ENCODE measurements around the gene LPP.

Gene LPP

GRCh38 chr3:188658606-188659005 lies 504.6 kb downstream of the LPP start:
- TF ChIP-seq, protein P1, sequence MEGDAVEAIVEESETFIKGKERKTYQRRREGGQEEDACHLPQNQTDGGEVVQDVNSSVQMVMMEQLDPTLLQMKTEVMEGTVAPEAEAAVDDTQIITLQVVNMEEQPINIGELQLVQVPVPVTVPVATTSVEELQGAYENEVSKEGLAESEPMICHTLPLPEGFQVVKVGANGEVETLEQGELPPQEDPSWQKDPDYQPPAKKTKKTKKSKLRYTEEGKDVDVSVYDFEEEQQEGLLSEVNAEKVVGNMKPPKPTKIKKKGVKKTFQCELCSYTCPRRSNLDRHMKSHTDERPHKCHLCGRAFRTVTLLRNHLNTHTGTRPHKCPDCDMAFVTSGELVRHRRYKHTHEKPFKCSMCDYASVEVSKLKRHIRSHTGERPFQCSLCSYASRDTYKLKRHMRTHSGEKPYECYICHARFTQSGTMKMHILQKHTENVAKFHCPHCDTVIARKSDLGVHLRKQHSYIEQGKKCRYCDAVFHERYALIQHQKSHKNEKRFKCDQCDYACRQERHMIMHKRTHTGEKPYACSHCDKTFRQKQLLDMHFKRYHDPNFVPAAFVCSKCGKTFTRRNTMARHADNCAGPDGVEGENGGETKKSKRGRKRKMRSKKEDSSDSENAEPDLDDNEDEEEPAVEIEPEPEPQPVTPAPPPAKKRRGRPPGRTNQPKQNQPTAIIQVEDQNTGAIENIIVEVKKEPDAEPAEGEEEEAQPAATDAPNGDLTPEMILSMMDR (IDR thresholded peaks at IDR 0.05; ENCODE audit: low read depth, low read length, missing control alignments): no peak
- in situ Hi-C loops (cut with HindIII; ENCODE audit: low sequenced_read_pairs): no loop called here
- no peak for DNase-seq (ENCODE audit: low read depth)
- H3K4me3 ChIP-seq (ENCODE audit: low read depth, low read length): no peak overlapping the region

DNA sequence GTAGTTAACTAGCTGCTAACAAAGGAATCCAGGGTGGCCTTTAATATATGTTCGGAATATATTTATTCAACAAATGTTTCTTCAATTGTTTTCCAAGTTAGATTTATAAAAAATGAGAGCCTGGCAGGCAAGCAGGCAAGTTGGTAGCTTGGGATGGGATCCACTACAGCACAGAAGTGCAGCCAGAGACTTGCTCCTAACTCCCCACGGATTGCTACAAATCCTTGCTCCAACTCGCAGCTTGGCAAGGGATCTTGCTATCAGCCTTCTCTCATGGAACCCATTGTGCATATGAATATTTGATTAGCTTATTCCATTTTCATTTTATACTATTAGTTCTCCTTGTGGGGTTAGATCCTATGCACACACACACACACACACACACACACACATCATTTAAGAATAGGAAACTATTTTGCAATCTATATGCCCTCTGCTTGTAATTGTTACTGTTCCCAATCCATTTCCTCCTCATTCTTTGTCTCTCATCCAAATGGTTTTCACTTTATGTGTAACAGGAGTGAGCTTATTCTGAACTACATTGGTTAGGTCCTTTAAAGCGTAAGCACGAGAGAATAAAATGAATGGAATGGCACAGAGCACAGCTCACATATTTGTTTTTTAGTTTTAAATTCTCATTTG lies 505.6 kb downstream of the LPP start:
- in situ Hi-C loops (cut with HindIII; ENCODE audit: low sequenced_read_pairs): no loop called here
- TF ChIP-seq, protein P1 (IDR thresholded peaks at IDR 0.05; ENCODE audit: low read depth, low read length, missing control alignments): no peak
- no peak for DNase-seq (ENCODE audit: low read depth)
- H3K4me3 ChIP-seq (ENCODE audit: low read depth, low read length): no peak overlapping the region

DNA sequence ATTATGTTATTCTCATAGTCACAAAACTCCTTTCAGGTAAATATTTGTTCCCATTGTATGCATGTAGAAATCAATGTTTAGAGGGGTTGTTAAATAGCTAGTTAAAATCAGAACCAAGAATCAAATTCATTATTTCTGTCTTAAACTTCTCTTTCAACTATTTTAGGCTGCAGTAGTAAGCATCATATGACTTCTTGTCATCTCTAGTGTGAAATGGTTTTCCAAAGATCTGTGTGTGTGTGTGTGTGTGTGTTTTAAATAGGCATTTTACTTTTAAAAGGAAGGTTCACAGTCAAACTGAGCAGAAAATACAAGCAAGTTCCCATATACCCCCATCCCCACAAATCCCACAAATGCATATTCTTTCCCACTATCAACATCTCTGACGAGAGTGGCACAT lies 506.5 kb downstream of the LPP start:
- in situ Hi-C loops (cut with HindIII; ENCODE audit: low sequenced_read_pairs): no loop called here
- no peak overlapping the region for H3K4me3 ChIP-seq (ENCODE audit: low read depth, low read length)
- DNase-seq (ENCODE audit: low read depth): no peak
- TF ChIP-seq, protein P1 (IDR thresholded peaks at IDR 0.05; ENCODE audit: low read depth, low read length, missing control alignments): no peak

- TF ChIP-seq, protein P1 (IDR thresholded peaks at IDR 0.05; ENCODE audit: low read depth, low read length, missing control alignments): no peak
- in situ Hi-C loops (cut with HindIII; ENCODE audit: low sequenced_read_pairs): no loop called here
- no peak for DNase-seq (ENCODE audit: low read depth)
- no peak overlapping the region for H3K4me3 ChIP-seq (ENCODE audit: low read depth, low read length)
Observed at GRCh38 chr3:188661806-188662205, 507.8 kb downstream of the LPP start.

DNA sequence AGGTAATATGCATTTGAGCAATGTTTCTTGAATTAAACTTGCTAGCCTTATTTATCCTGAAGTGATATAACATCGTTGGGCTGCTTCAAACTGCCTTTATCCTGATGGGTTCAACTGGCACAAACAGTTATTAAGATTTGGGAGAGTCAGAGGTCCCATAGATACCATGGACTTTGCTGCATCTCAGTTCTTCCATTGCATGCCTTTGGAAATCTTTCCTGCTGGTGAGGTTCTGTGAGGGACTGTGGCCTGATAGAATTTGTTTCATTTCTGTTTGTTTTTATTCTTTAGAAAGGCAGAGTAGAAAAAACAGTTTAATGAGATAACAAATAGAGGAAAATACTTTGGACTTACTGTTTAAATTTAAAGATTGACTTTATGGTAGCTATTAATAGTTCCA lies 508.3 kb downstream of the LPP start:
- TF ChIP-seq, protein P1 (IDR thresholded peaks at IDR 0.05; ENCODE audit: low read depth, low read length, missing control alignments): no peak
- no peak for DNase-seq (ENCODE audit: low read depth)
- no peak overlapping the region for H3K4me3 ChIP-seq (ENCODE audit: low read depth, low read length)
- in situ Hi-C loops (cut with HindIII; ENCODE audit: low sequenced_read_pairs): no loop called here

GRCh38 chr3:188662795-188663194 lies 508.8 kb downstream of the LPP start:
- H3K4me3 ChIP-seq (ENCODE audit: low read depth, low read length): no peak overlapping the region
- in situ Hi-C loops (cut with HindIII; ENCODE audit: low sequenced_read_pairs): no loop called here
- TF ChIP-seq, protein P1 (IDR thresholded peaks at IDR 0.05; ENCODE audit: low read depth, low read length, missing control alignments): no peak
- DNase-seq (ENCODE audit: low read depth): no peak
